Measurements from ENCODE around the gene NPC1L1.

GRCh38 chr7:44537442-44537841 lies 3.7 kb downstream of the NPC1L1 start:
- TF ChIP-seq CTCF (conservative IDR thresholded peaks at IDR 0.05 in 1 of 2, IDR thresholded peaks at IDR 0.05 in 1 of 2; ENCODE audit: extremely low read depth in 1 of 2, insufficient read depth in 1 of 2, low read depth in 1 of 2, low read length in 2 of 2) (no peak), EZH2 (IDR thresholded peaks at IDR 0.05; ENCODE audit: borderline replicate concordance, low read length) (no peak)
